HG03469 (cell line): Measurements from ENCODE around the gene TSSK6.
A peak's percentile ranks its signal among the peaks of the same experiment; 100 is the strongest.

ENCODE experiments used
- ATAC-seq: cut with Tn5 transposase; IDR thresholded peaks from one replicate; pipeline ENCODE4 v1.9.1; 2021; ENCODE audit warnings: mild to moderate bottlenecking, moderate library complexity, moderate number of reproducible peaks; ENCODE audit not compliant: unreplicated experiment

TSSK6 gene

DNA sequence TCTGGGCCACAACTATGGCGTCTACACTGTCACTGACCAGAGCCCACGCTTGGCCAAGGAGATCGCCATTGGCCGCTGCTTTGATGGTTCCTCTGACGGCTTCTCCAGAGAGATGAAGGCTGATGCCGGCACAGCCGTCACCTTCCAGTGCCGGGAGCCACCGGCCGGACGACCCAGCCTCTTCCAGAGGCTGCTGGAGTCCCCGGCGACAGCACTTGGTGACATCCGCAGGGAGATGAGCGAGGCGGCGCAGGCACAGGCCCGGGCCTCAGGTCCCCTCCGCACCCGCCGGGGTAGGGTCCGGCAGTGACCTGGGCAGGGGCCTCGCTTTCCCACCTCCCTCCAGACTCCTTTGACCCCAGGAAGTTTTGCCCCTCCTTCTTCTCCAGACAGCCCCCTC lies 30.4 kb upstream of the TSSK6 start:
- ATAC-seq, result no peak

DNA sequence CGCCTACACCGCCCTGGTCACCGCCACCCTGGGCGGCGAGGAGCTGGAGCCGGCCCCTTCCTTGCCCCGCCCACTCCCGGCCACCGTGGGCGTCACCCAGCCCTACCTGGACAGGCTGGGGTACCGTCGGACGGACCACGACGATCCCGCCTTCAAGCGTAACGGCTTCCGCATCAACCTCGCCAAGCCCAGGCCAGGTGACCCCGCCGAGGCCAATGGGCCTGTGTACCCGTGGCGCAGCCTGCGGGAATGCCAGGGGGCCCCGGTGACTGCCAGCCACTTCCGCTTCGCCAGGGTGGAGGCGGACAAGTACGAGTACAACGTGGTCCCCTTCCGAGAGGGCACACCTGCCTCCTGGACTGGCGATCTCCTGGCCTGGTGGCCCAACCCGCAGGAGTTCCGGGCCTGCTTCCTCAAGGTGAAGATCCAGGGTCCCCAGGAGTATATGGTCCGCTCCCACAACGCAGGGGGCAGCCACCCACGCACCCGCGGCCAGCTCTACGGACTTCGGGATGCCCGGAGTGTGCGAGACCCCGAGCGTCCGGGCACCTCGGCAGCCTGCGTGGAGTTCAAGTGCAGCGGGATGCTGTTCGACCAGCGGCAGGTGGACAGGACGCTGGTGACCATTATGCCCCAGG lies 29.7 kb upstream of the TSSK6 start:
- no peak for ATAC-seq

DNA sequence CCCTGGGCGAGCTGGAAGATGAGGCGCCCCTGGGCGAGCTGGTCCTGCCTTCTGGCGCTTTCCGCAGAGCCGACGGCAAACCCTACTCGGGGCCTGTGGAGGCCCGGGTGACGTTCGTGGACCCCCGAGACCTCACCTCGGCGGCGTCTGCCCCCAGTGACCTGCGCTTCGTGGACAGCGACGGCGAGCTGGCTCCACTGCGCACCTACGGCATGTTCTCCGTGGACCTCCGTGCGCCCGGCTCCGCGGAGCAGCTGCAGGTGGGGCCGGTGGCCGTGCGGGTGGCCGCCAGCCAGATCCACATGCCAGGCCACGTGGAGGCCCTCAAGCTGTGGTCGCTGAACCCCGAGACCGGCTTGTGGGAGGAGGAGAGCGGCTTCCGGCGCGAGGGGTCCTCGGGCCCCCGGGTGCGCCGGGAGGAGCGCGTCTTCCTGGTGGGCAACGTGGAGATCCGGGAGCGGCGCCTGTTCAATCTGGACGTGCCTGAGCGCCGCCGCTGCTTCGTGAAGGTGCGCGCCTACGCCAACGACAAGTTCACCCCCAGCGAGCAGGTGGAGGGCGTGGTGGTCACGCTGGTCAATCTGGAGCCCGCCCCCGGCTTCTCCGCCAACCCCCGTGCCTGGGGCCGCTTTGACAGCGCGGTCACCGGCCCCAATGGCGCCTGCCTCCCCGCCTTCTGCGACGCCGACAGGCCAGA lies 29.1 kb upstream of the TSSK6 start:
- ATAC-seq, result no peak

DNA sequence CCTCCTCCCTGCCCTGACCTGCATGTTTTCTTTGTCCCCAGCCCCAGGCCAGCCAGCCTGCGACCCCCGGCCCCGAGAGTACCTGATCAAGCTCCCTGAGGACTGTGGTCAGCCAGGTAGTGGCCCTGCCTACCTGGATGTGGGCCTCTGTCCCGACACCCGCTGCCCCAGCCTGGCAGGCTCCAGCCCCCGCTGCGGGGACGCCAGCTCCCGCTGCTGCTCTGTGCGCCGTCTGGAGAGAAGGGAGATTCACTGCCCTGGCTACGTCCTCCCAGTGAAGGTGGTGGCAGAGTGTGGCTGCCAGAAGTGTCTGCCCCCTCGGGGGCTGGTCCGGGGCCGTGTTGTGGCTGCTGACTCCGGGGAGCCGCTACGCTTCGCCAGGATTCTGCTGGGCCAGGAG lies 28.3 kb upstream of the TSSK6 start:
- ATAC-seq, result no peak

DNA sequence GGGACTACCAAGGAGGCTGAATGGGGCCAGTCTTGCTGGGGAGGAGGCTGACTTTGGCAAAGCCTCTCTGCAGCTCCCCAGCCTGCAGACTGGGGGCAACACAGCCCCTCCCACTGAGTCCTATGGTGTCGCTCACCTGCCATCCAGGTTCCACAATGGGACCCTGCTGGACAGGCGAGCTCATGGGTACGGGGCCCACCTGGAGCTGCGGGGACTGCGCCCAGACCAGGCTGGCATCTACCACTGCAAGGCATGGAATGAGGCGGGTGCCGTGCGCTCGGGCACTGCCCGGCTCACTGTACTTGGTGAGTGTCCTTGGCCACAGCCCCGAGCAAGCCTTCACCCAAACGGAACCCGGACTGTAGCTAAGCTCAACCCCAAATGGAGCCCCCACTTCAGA lies 27.8 kb upstream of the TSSK6 start:
- ATAC-seq, result no peak

- ATAC-seq, result no peak
These were observed 27.2 kb upstream of the TSSK6 start for GRCh38 chr19:19542507-19542906.

DNA sequence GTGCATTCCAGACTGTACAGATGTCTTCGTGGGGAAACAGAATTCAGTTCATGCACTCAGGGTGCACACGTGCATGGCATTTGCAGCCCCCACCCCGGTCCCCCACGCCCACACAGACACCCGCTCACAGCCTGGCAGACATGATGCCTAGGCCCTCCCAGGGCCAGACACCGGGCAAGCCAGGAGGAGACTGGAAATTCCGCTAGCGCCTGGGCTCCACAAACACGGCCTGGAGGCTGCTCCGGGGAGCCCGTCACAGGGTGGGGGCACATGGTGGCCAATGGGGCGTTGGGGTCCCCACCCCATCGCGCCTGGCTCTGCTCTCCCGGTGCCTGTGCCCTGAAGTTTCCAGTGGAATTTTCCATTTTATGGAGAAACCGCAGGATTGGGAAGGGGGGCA lies 26.3 kb upstream of the TSSK6 start:
- no peak for ATAC-seq

DNA sequence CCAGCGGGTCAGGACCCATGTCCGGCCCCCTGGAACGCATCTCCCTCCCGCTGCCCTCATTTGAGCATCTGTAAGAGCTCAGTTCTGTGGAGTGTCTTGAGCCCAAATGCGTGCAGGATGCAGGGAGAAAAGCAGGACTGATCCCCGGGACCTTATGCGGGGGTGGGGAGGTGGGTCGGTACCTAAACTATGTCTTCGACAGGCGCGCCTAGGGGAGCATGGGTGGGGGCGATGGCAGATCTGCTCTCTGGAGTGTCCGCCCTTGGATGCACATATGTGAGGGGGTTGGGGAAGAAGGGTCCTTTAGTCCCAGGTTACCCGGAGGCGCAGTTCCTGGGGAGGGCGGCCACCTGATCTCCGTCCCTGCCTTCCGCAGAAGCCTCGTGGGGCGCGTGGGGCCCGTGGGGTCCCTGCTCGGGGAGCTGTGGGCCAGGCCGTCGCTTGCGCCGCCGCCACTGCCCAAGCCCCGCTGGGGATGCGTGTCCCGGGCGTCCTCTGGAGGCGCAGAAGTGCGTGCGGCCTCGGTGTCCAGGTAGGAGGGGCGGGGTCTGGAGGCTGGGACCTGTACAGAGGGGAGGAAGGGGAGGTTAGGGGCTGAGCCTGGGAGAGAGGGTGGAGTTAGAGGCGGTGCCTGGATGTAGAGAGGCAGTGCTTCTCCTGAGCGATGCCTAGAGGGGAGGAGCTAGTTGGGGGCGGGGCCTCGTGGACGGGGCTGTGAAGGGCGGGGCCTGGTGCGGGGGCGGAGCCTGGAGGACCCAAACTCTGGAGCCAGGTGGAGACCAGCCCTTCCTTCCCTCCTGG lies 25.6 kb upstream of the TSSK6 start:
- peak; percentile 53 for ATAC-seq

DNA sequence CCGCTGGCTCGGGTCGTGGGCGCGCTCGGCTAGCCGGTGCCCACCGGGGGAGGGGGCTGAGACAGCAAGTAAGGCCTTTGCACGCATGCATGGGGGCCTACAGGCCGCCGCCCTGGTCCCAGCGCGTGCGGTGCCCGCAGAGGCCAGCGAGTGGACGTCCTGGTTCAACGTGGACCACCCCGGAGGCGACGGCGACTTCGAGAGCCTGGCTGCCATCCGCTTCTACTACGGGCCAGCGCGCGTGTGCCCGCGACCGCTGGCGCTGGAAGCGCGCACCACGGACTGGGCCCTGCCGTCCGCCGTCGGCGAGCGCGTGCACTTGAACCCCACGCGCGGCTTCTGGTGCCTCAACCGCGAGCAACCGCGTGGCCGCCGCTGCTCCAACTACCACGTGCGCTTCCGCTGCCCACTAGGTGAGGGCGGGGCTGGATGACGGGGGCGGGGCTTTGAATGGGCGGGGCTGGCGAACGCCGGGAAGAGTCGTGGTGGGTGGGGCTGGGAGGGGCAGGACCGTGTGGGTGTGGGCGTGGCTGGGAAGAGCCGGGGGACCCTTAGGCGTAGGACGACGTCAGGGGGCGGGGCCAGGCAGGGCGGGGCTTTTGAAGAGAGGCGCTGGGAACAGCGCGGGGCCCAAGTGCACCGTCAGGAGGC lies 24.8 kb upstream of the TSSK6 start:
- no peak for ATAC-seq

GRCh38 chr19:19539698-19540063 lies 24.3 kb upstream of the TSSK6 start:
- ATAC-seq, result no peak

DNA sequence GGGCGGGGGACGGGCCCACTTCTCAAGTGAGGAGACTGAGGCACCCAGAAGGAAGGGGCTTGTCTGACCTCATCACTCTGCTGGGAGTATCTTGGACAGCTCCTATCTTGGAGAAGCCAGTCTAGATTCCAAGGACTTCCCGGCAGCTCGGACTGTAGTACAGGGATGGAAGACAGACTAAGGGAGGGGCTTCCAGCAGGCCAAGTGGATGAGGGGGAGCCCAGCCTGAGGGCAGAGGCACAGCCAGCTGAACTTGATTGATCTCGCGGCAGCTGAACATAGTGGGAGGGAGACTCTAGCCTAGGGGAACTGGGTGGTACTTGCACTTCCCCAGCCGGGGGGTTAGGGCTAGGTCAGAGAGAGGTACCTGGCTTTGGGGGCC lies 23.4 kb upstream of the TSSK6 start:
- no peak for ATAC-seq

- ATAC-seq, result no peak
These were observed 22.9 kb upstream of the TSSK6 start, which contains the start of gene CILP2 for GRCh38 chr19:19538061-19538784. TSS of gene CILP2 (plus strand) at chr19:19538265. CDS start at chr19:19538350, 85 bp downstream.

GRCh38 chr19:19537075-19538048 lies 22.0 kb upstream of the TSSK6 start:
- no peak for ATAC-seq

- no peak for ATAC-seq
These were observed 20.2 kb upstream of the TSSK6 start for GRCh38 chr19:19535311-19536191.

DNA sequence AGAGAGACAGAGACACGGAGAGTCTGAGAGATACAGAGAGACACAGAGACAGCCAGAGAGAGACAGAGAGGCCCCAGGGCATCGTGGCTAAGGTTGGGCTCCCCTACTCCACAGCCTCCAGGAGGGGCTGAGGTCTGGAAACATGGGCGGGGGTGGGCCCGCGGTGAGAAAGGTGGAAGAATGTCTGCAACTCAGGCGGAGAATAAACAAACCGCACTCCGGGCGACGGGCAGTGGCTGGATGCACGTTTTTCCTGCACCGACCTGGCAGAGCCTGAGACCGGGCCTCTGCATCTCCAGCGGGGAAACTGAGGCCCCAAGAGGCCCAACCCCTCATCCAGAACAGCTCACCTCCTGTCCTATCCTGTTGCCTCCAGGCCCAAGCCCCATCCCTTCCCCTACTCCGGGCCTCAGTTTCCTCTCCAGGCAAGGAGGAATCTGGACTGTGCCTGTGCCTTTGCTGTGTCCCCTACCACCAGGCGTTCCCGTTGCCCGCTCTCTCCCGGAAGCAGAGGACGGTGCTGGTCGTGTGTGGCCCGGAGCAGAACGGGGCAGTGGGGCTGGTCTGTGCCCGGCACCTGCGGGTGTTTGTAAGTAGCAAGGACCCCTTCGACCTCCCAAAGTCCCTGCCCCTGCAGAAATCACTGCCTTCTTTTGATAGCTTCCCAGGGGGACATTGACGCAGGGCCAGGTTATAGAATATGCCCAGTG lies 19.4 kb upstream of the TSSK6 start:
- no peak for ATAC-seq

GRCh38 chr19:19533841-19534240 lies 18.5 kb upstream of the TSSK6 start:
- no peak for ATAC-seq

- no peak for ATAC-seq
These were observed 17.7 kb upstream of the TSSK6 start for GRCh38 chr19:19532806-19533701.
